DMS 273 (cell line): ENCODE results near the gene FCRL1.
A peak's percentile ranks its signal among the peaks of the same experiment; 100 is the strongest.

Experiments
- DNase-seq: peaks from one replicate; lab custom pipeline; 2025; ENCODE audit not compliant: unreplicated experiment; lab: John Stamatoyannopoulos, UW

Gene FCRL1

GRCh38 chr1:157803851-157804250 lies 16.1 kb downstream of the FCRL1 start:
- DNase-seq = no peak

- no peak for DNase-seq
Measured at GRCh38 chr1:157799996-157800395, 19.9 kb downstream of the FCRL1 start.

- no peak for DNase-seq
Measured at GRCh38 chr1:157798211-157798610, 21.7 kb downstream of the FCRL1 start.

GRCh38 chr1:157785248-157785647 lies 34.7 kb downstream of the FCRL1 start:
- DNase-seq = no peak

GRCh38 chr1:157784801-157785200 lies 35.1 kb downstream of the FCRL1 start:
- no peak for DNase-seq

GRCh38 chr1:157782931-157783330 lies 37.0 kb downstream of the FCRL1 start:
- no peak for DNase-seq

- peak; percentile 14 for DNase-seq
Measured at GRCh38 chr1:157781048-157781447, 38.9 kb downstream of the FCRL1 start.

GRCh38 chr1:157776971-157777391 lies 42.9 kb downstream of the FCRL1 start, which contains the start of gene FCRL2:
Gene FCRL2, minus strand, starts transcription at chr1:157777132. Its CDS starts 59 bp downstream, at chr1:157777073.
- no peak for DNase-seq

GRCh38 chr1:157775101-157775870 lies 44.6 kb downstream of the FCRL1 start:
- DNase-seq = no peak

GRCh38 chr1:157774412-157774811 lies 45.5 kb downstream of the FCRL1 start:
- DNase-seq = no peak

- peak; percentile 12 for DNase-seq
Measured at GRCh38 chr1:157773493-157774350, 46.2 kb downstream of the FCRL1 start.

GRCh38 chr1:157771661-157772425 lies 48.1 kb downstream of the FCRL1 start:
- no peak for DNase-seq

GRCh38 chr1:157770442-157771043 lies 49.4 kb downstream of the FCRL1 start:
- peak; percentile 33 for DNase-seq

GRCh38 chr1:157766792-157767191 lies 53.1 kb downstream of the FCRL1 start:
- no peak for DNase-seq

GRCh38 chr1:157758018-157758417 lies 61.9 kb downstream of the FCRL1 start:
- no peak for DNase-seq

GRCh38 chr1:157753611-157754010 lies 66.3 kb downstream of the FCRL1 start:
- DNase-seq = no peak

- no peak for DNase-seq
Measured at GRCh38 chr1:157751283-157751682, 68.6 kb downstream of the FCRL1 start.

- DNase-seq = no peak
Measured at GRCh38 chr1:157748262-157748817, 71.6 kb downstream of the FCRL1 start.
